AG04449 (cell line): ENCODE data around the gene ALOX5.
"Not testable (repeated sequence)": the region's sequence is repeated elsewhere in the genome, so short reads cannot be mapped to it uniquely, and the experiment has no call there.

Source experiments
- CTCF ChIA-PET: fragments of 350-600 bp; formaldehyde crosslinking; extraction: SDS; loops from one replicate; lab custom pipeline; 2021; ENCODE audit warnings: antibody characterized with exemption; lab: Yijun Ruan, JAX
- POLR2A ChIA-PET: fragments of 400-600, 350-600 bp; formaldehyde crosslinking; extraction: SDS; loops from one replicate; lab custom pipeline; 2020; ENCODE audit warnings: antibody characterized with exemption, inconsistent platforms; lab: Yijun Ruan, JAX
- DNase-seq: peaks from one replicate; pipeline ENCODE4 v3.0.0-alpha.2; 2010; ENCODE audit warnings: low read depth, low spot score
- H3K4me3 ChIP-seq: 2 replicates; pipeline ENCODE4 v1.5.1; 2011; ENCODE audit warnings: low read depth, mild to moderate bottlenecking, control low read depth, low read length
- TF ChIP-seq, protein P1 (sequence below): IDR thresholded peaks from one replicate; pipeline ENCODE4 v1.5.1; 2011; ENCODE audit warnings: mild to moderate bottlenecking, moderate library complexity, low read length, control low read depth, inconsistent platforms; ENCODE audit not compliant: insufficient read depth; ENCODE audit errors: missing control alignments

ALOX5 gene

DNA sequence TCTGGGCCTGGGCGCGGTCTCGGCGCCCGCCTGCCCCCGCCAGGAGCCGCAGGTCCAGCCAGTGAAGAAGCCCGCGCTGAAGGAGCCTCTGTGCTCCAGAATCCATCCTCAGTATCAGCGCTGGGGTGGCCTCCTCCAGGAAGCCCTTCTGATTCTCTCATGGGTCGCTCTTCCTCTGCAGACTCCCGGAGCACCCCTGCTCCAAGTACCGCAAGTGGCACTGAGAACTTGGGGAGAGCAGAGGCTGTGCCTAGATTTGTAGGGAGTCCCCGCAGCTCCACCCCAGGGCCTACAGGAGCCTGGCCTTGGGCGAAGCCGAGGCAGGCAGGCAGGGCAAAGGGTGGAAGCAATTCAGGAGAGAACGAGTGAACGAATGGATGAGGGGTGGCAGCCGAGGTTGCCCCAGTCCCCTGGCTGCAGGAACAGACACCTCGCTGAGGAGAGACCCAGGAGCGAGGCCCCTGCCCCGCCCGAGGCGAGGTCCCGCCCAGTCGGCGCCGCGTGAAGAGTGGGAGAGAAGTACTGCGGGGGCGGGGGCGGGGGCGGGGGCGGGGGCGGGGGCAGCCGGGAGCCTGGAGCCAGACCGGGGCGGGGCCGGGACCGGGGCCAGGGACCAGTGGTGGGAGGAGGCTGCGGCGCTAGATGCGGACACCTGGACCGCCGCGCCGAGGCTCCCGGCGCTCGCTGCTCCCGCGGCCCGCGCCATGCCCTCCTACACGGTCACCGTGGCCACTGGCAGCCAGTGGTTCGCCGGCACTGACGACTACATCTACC lies at the start of gene ALOX5:
TSS of gene ALOX5 (plus strand) at position 641 of the 774 bp plus-strand sequence. CDS start at position 705, 64 bp downstream.
- CTCF ChIA-PET: no interaction called here
- no peak within 1 kb of the TSS for H3K4me3 ChIP-seq
- TF ChIP-seq, protein P1, sequence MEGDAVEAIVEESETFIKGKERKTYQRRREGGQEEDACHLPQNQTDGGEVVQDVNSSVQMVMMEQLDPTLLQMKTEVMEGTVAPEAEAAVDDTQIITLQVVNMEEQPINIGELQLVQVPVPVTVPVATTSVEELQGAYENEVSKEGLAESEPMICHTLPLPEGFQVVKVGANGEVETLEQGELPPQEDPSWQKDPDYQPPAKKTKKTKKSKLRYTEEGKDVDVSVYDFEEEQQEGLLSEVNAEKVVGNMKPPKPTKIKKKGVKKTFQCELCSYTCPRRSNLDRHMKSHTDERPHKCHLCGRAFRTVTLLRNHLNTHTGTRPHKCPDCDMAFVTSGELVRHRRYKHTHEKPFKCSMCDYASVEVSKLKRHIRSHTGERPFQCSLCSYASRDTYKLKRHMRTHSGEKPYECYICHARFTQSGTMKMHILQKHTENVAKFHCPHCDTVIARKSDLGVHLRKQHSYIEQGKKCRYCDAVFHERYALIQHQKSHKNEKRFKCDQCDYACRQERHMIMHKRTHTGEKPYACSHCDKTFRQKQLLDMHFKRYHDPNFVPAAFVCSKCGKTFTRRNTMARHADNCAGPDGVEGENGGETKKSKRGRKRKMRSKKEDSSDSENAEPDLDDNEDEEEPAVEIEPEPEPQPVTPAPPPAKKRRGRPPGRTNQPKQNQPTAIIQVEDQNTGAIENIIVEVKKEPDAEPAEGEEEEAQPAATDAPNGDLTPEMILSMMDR: no peak
- POLR2A ChIA-PET: no interaction called here
- no peak for DNase-seq

- no peak for DNase-seq
- TF ChIP-seq, protein P1: no peak
- H3K4me3 ChIP-seq: no peak overlapping the region
- ChIA-PET POLR2A (no interaction called here), CTCF (no interaction called here)
Observed at GRCh38 chr10:45325116-45325515, 48.9 kb upstream of the ALOX5 start.

DNA sequence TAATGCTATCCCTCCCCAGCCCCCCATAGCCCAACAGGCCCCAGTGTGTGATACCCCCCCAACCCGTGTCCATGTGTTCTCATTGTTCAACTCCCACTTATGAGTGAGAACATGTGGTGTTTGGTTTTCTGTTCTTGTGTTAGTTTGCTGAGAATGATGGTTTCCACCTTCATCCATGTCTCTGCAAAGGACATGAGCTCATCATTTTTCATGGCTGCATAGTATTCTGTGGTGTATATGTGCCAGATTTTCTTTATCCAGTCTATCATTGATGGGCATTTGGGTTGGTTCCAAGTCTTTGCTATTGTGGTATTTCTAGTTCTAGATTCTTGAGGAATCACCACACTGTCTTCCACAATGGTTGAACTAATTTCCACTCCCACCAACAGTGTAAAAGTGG lies 47.2 kb upstream of the ALOX5 start:
- CTCF ChIA-PET, POLR2A ChIA-PET, DNase-seq, H3K4me3 ChIP-seq: not testable (repeated sequence)

GRCh38 chr10:45331824-45332223 lies 42.2 kb upstream of the ALOX5 start:
- POLR2A ChIA-PET, CTCF ChIA-PET, H3K4me3 ChIP-seq, DNase-seq: not testable (repeated sequence)

- DNase-seq: no peak
- ChIA-PET POLR2A (no interaction called here), CTCF (no interaction called here)
- no peak overlapping the region for H3K4me3 ChIP-seq
- TF ChIP-seq, protein P1: no peak
Observed at GRCh38 chr10:45339894-45340293, 34.1 kb upstream of the ALOX5 start.

DNA sequence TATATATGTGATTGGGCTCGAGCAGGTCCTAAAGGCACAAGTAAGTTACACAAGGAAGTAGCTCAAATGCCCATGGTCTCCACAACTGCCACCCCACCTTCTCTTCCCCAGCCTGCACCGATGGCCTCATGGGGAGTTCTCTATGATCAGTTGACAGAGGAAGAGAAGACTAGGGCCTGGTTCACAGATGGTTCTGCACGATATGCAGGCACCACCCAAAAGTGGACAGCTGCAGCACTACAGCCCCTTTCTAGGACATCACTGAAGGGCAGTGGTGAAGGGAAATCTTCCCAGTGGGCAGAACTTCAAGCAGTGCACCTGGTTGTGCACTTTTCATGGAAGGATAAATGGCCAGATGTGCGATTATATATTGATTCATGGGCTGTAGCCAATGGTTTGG lies 33.6 kb upstream of the ALOX5 start:
- CTCF ChIA-PET, DNase-seq, POLR2A ChIA-PET, H3K4me3 ChIP-seq: not testable (repeated sequence)

DNA sequence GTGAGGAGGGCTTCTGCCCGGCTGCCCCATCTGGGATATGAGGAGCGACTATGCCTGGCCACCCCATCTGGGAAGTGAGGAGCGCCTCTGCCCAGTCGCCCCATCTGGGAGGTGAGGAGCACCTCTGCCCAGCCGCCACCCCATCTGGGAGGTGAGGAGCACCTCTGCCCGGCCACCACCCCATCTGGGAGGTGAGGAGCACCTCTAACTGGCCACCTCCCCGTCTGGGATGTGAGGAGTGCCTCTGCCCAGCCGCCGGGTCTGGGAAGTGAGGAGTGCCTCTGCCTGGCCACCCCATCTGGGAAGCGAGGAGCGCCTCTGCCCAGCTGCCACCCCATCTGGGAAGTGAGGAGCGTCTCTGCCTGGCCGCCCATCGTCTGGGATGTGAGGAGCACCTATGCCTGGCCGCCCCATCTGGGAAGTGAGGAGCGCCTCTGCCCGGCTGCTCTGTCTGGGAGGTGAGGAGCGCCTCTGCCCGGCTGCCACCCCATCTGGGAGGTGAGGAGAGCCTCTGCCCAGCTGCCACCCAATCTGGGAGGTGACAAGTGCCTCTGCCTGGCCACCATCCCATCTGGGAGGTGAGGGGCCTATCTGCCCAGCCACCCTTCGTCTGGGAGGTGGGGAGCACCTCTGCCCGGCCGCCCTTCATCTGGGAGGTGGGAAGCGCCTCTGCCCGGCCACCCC lies 27.2 kb upstream of the ALOX5 start:
- CTCF ChIA-PET, POLR2A ChIA-PET, H3K4me3 ChIP-seq, DNase-seq: not testable (repeated sequence)

GRCh38 chr10:45347464-45347863 lies 26.6 kb upstream of the ALOX5 start:
- CTCF ChIA-PET, DNase-seq, POLR2A ChIA-PET, H3K4me3 ChIP-seq: not testable (repeated sequence)

GRCh38 chr10:45348196-45348765 lies 25.7 kb upstream of the ALOX5 start:
- CTCF ChIA-PET: not testable (repeated sequence)

More at GRCh38 chr10:45348196-45348765, 25.7 kb upstream of the ALOX5 start:
- H3K4me3 ChIP-seq, DNase-seq, POLR2A ChIA-PET: not testable (repeated sequence)
